Mesendoderm (in vitro differentiated cells): ENCODE measurements around the gene ADGRG1.

Source experiments
- DNase-seq: peaks from one replicate; pipeline ENCODE4 v3.0.0; 2013
- H2AK5ac ChIP-seq: 2 replicates; pipeline ENCODE4 v1.6.1; 2013; ENCODE audit warnings: low read length, inconsistent platforms
- H2BK120ac ChIP-seq: 2 replicates; pipeline ENCODE4 v1.6.1; 2013; ENCODE audit warnings: low read depth, mild to moderate bottlenecking, low read length, moderate library complexity, mixed read lengths
- H2BK15ac ChIP-seq: replicated peaks from 2 replicates; pipeline ENCODE4 v1.6.1; 2013; ENCODE audit warnings: low read depth, mild to moderate bottlenecking, moderate library complexity
- H2BK5ac ChIP-seq: 2 replicates; pipeline ENCODE4 v1.6.1; 2013; ENCODE audit warnings: low read length, inconsistent platforms
- H3K18ac ChIP-seq: 2 replicates; pipeline ENCODE4 v1.6.1; 2013; ENCODE audit warnings: mild to moderate bottlenecking, low read length, mixed read lengths
- H3K23ac ChIP-seq: one replicate; pipeline ENCODE4 v1.6.1; 2013; ENCODE audit warnings: low read length
- H3K27ac ChIP-seq: 2 replicates; pipeline ENCODE4 v1.5.1; 2013; ENCODE audit warnings: low read depth, mild to moderate bottlenecking, inconsistent platforms, low read length, moderate library complexity
- H3K27me3 ChIP-seq: 2 replicates; pipeline ENCODE4 v1.6.1; 2013; ENCODE audit warnings: low read length, control low read depth, mild to moderate bottlenecking, inconsistent platforms; ENCODE audit not compliant: insufficient read depth, poor library complexity
- H3K36me3 ChIP-seq: 2 replicates; pipeline ENCODE4 v1.6.1; 2013; ENCODE audit warnings: low read length, inconsistent platforms; ENCODE audit not compliant: control insufficient read depth, insufficient read depth
- H3K4ac ChIP-seq: one replicate; pipeline ENCODE4 v1.6.1; 2013; ENCODE audit warnings: low read depth, mild to moderate bottlenecking, low read length, moderate library complexity
- H3K4me1 ChIP-seq: 2 replicates; pipeline ENCODE4 v1.6.1; 2013; ENCODE audit warnings: low read depth, low read length, inconsistent platforms; ENCODE audit not compliant: control insufficient read depth
- H3K4me2 ChIP-seq: 2 replicates; pipeline ENCODE4 v1.6.1; 2013; ENCODE audit warnings: low read length
- H3K4me3 ChIP-seq: 2 replicates; pipeline ENCODE4 v1.5.1; 2013; ENCODE audit warnings: mild to moderate bottlenecking, low read length
- H3K56ac ChIP-seq: one replicate; pipeline ENCODE4 v1.6.1; 2013; ENCODE audit warnings: low read length
- H3K79me1 ChIP-seq: 2 replicates; pipeline ENCODE4 v1.6.1; 2013; ENCODE audit warnings: low read length, inconsistent platforms
- H3K79me2 ChIP-seq: 2 replicates; pipeline ENCODE4 v1.6.1; 2013; ENCODE audit warnings: mild to moderate bottlenecking, low read length; ENCODE audit not compliant: control insufficient read depth, insufficient read depth
- H3K9ac ChIP-seq: 2 replicates; pipeline ENCODE4 v1.6.1; 2013; ENCODE audit warnings: low read length, inconsistent platforms
- H4K5ac ChIP-seq: one replicate; pipeline ENCODE4 v1.6.1; 2013; ENCODE audit warnings: low read length
- H4K8ac ChIP-seq: one replicate; pipeline ENCODE4 v1.6.1; 2013; ENCODE audit warnings: low read depth, mild to moderate bottlenecking, control low read depth, low read length, moderate library complexity
- WGBS: extraction: QIAGEN DNeasy Blood & Tissue Kit; methylation state at CpG from one replicate; pipeline ENCODE4 v1.1.7; 2013; ENCODE audit warnings: low lambda C conversion rate, missing lambda C conversion rate; ENCODE audit not compliant: insufficient coverage; ENCODE audit errors: extremely low coverage; 5-methylcytosine and 5-hydroxymethylcytosine counted together

The ADGRG1 gene

DNA sequence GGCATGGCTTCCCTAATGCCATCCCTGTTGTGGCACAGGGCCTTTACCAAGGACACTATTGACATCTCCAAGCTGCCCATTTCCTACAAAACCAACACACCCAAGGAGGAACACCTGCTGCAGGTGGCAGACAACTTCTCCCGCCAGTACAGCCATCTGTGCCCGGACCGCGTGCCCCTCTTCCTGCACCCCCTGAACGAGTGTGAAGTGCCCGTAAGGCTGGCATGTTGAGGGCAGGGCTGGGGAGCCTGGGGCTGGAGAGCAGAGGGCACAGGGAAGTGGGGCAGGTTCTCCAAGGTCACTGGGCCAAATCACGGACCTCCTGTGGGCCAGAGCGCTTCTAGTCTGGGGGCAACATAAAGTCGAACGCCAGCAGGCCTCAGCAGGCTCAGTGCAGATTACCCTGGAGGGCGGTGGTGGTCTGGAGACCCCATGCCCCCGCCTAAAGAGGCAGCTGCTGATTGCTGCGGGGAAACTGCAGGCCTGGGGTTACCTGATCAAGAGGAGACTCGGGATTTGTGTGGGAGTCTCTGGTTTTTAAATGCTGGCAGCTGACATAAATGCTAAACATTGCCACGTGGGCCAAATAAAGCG lies 70.5 kb downstream of the ADGRG1 start:
- no peak overlapping the region for H3K27ac ChIP-seq
- H3K36me3 ChIP-seq = no peaks in the 10 kb centered on the region
- H3K4me3 ChIP-seq = no peak overlapping the region
- no peak overlapping the region for H3K4me2 ChIP-seq
- no peaks in the 10 kb centered on the region for H3K4me1 ChIP-seq
- no peak overlapping the region for H2AK5ac ChIP-seq
- H2BK120ac ChIP-seq = no peak overlapping the region
- H3K56ac ChIP-seq = no peak overlapping the region
- no peaks in the 10 kb centered on the region for H3K79me2 ChIP-seq
- H4K8ac ChIP-seq = no peak overlapping the region
- WGBS = no CpG with 5 or more reads among the region's 16 CpGs
- H3K4ac ChIP-seq = no peak overlapping the region
- no peaks in the 10 kb centered on the region for H3K79me1 ChIP-seq
- H3K27me3 ChIP-seq = no peaks in the 10 kb centered on the region
- H3K23ac ChIP-seq = no peak overlapping the region
- H2BK5ac ChIP-seq = no peak overlapping the region
- H3K18ac ChIP-seq = no peak overlapping the region
- no peak for DNase-seq
- no peak overlapping the region for H2BK15ac ChIP-seq
- H3K9ac ChIP-seq = no peak overlapping the region
- no peak overlapping the region for H4K5ac ChIP-seq

DNA sequence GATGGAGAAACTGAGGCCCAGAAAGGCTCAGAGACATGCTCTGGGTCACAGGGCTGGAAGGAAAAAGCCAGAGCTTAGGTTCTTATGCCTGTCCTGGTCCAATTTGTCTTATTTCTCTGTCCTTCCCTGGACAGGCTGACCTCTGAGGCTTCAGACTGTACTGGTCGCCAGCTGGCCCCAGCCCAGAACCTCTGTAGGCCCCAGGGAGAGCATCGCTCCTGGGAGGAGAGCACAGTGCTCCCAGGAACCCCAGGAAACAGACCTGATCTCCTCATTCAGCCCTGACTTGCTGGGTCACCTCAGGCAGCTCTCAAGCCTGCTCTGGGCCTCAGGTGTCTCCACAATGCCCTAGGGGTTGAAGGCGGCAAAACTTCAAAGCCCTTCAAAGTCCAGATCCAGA lies 71.1 kb downstream of the ADGRG1 start:
- no peaks in the 10 kb centered on the region for H3K4me1 ChIP-seq
- H2BK120ac ChIP-seq = no peak overlapping the region
- H3K18ac ChIP-seq = no peak overlapping the region
- H3K27ac ChIP-seq = no peak overlapping the region
- no peak overlapping the region for H4K8ac ChIP-seq
- H3K4me2 ChIP-seq = no peak overlapping the region
- H3K23ac ChIP-seq = no peak overlapping the region
- no peak overlapping the region for H3K4me3 ChIP-seq
- no peak overlapping the region for H4K5ac ChIP-seq
- WGBS = no CpG with 5 or more reads among the region's 3 CpGs
- no peak overlapping the region for H2BK5ac ChIP-seq
- H3K9ac ChIP-seq = no peak overlapping the region
- H2BK15ac ChIP-seq = no peak overlapping the region
- no peaks in the 10 kb centered on the region for H3K27me3 ChIP-seq
- no peaks in the 10 kb centered on the region for H3K36me3 ChIP-seq
- H3K79me2 ChIP-seq = no peaks in the 10 kb centered on the region
- H3K56ac ChIP-seq = no peak overlapping the region
- no peak overlapping the region for H2AK5ac ChIP-seq
- no peak overlapping the region for H3K4ac ChIP-seq
- no peaks in the 10 kb centered on the region for H3K79me1 ChIP-seq
- no peak for DNase-seq

DNA sequence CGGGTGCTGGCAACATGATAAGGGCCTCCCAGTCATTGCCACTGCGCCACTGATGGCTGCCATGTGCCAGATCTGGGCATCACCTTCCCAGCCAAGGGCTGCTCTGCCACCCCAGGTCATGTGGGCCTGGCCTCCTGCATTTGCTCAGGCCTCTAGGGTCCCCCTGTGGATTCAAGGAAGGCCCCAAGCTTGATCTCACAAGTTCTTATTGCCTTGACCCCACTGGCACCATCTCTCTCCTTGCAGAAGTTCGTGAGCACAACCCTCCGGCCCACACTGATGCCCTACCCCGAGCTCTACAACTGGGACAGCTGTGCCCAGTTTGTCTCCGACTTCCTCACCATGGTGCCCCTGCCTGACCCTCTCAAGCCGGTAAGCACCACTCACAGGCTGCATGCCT lies 71.5 kb downstream of the ADGRG1 start:
- H2AK5ac ChIP-seq = no peak overlapping the region
- no peaks in the 10 kb centered on the region for H3K36me3 ChIP-seq
- H2BK5ac ChIP-seq = no peak overlapping the region
- H2BK15ac ChIP-seq = no peak overlapping the region
- WGBS = no CpG with 5 or more reads among the region's 7 CpGs
- no peak overlapping the region for H2BK120ac ChIP-seq
- no peaks in the 10 kb centered on the region for H3K27me3 ChIP-seq
- no peak overlapping the region for H4K8ac ChIP-seq
- H3K79me2 ChIP-seq = no peaks in the 10 kb centered on the region
- no peaks in the 10 kb centered on the region for H3K4me1 ChIP-seq
- H3K23ac ChIP-seq = no peak overlapping the region
- no peak overlapping the region for H3K4ac ChIP-seq
- no peak overlapping the region for H3K56ac ChIP-seq
- H3K9ac ChIP-seq = no peak overlapping the region
- DNase-seq = no peak
- no peak overlapping the region for H3K18ac ChIP-seq
- no peak overlapping the region for H3K4me3 ChIP-seq
- no peak overlapping the region for H4K5ac ChIP-seq
- H3K27ac ChIP-seq = no peak overlapping the region
- H3K4me2 ChIP-seq = no peak overlapping the region
- H3K79me1 ChIP-seq = no peaks in the 10 kb centered on the region

DNA sequence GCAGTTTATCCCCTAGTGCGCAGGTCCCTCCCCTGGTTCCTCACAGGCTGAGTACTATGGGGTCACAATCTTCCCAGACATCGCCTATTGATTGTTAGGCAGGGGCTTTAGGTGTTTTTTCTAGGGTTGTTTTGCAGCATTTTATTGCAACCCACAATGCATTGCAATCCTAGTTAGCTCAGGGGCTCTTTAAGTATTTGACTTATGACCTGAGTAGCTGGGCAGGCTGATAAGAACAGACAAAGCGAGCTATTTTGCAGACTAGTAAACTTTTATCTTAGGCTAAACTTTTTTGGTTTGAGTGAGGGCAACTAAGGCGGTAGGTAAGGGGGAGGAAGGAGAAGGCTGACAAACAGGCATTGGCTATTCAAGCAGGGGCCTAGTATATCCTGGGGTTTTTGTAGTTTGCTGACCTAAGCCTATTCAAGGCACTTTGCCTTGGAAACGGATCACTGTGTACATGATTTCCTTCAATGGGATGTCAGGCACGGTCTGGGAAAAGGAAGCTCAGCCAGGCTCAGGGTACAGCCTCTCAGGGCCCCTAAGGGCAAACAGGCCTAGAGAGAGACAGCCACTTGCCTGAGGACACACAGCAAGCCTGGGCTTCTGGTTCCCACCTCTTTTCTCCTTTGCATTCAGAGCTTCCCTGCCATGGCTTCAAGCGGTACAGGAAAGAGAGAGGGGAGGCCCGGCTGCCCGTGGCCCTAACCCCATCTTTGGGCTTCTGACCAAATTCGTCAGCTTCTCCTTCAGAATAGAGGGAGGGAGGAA lies 72.5 kb downstream of the ADGRG1 start:
- H2BK15ac ChIP-seq = no peak overlapping the region
- H3K4me1 ChIP-seq = no peaks in the 10 kb centered on the region
- H4K8ac ChIP-seq = no peak overlapping the region
- no peaks in the 10 kb centered on the region for H3K79me2 ChIP-seq
- no peak overlapping the region for H3K9ac ChIP-seq
- no peak overlapping the region for H4K5ac ChIP-seq
- H3K4me2 ChIP-seq = no peak overlapping the region
- WGBS = no CpG with 5 or more reads among the region's 10 CpGs
- H2AK5ac ChIP-seq = no peak overlapping the region
- H3K18ac ChIP-seq = no peak overlapping the region
- H3K79me1 ChIP-seq = no peaks in the 10 kb centered on the region
- H3K23ac ChIP-seq = no peak overlapping the region
- no peak overlapping the region for H2BK5ac ChIP-seq
- H3K4me3 ChIP-seq = no peak overlapping the region
- no peak overlapping the region for H3K56ac ChIP-seq
- DNase-seq = no peak
- no peaks in the 10 kb centered on the region for H3K27me3 ChIP-seq
- H2BK120ac ChIP-seq = no peak overlapping the region
- no peaks in the 10 kb centered on the region for H3K36me3 ChIP-seq
- no peak overlapping the region for H3K27ac ChIP-seq
- no peak overlapping the region for H3K4ac ChIP-seq

DNA sequence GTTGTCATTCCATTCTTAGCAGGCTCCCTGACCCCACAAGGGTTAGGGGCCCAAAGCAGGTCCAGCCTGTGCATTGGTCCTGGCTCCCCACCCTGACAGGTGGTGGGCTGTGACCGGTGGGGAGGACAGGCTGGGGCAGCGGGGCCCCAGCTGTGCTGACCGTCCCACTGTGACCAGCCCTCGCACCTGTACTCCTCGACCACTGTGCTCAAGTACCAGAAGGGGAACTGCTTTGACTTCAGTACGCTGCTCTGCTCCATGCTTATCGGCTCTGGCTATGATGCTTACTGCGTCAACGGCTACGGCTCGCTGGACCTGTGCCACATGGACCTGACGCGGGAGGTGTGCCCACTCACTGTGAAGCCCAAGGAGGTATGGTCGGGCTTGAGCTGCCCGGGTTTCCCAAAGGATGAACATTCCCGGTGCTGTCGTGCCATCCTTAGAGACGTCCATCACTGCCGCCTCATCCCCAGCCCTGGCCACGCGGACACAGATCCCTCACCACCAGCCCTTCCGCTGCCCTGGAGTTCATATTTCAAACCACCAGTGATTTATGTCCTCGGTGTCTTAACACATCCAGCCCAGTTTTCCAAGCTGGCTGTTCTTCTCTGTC lies 73.4 kb downstream of the ADGRG1 start:
- no peak overlapping the region for H3K4ac ChIP-seq
- H4K5ac ChIP-seq = no peak overlapping the region
- DNase-seq = no peak
- H3K4me2 ChIP-seq = no peak overlapping the region
- H2BK15ac ChIP-seq = no peak overlapping the region
- H3K18ac ChIP-seq = no peak overlapping the region
- no peaks in the 10 kb centered on the region for H3K79me1 ChIP-seq
- no peaks in the 10 kb centered on the region for H3K27me3 ChIP-seq
- no peak overlapping the region for H2BK5ac ChIP-seq
- H4K8ac ChIP-seq = no peak overlapping the region
- no peak overlapping the region for H3K9ac ChIP-seq
- H3K27ac ChIP-seq = no peak overlapping the region
- no peaks in the 10 kb centered on the region for H3K36me3 ChIP-seq
- H2BK120ac ChIP-seq = no peak overlapping the region
- H3K4me3 ChIP-seq = no peak overlapping the region
- H3K23ac ChIP-seq = no peak overlapping the region
- no peak overlapping the region for H3K56ac ChIP-seq
- H3K4me1 ChIP-seq = no peaks in the 10 kb centered on the region
- no peaks in the 10 kb centered on the region for H3K79me2 ChIP-seq
- no CpG with 5 or more reads among the region's 23 CpGs for WGBS
- H2AK5ac ChIP-seq = no peak overlapping the region
